HL-60 (cell line): ENCODE measurements around the gene RPSA.
A peak's percentile ranks its signal among the peaks of the same experiment; 100 is the strongest.

Experiments
- DNase-seq, 2 experiments: peaks; one replicate each; pipeline ENCODE4 v3.0.0-alpha.2; 2010 to 2020; ENCODE audit warnings: low read depth in 1 of 2, low spot score in 1 of 2
- H3K27ac ChIP-seq: fragments of 250-450 bp; sonication (Bioruptor Pico); replicated peaks from 2 replicates; pipeline ENCODE4 v1.5.1; 2020; ENCODE audit warnings: mild to moderate bottlenecking, moderate library complexity
- H3K27me3 ChIP-seq: fragments of 250-450 bp; sonication (Bioruptor Pico); 2 replicates; pipeline ENCODE4 v1.5.1; 2021; ENCODE audit warnings: mild to moderate bottlenecking, moderate library complexity; ENCODE audit not compliant: insufficient read depth, poor library complexity, severe bottlenecking
- H3K4me3 ChIP-seq: replicated peaks from 2 replicates; pipeline ENCODE4 v1.5.1; 2011; ENCODE audit warnings: mild to moderate bottlenecking, control low read depth, low read length; ENCODE audit not compliant: insufficient read depth
- GABPA ChIP-seq: IDR thresholded peaks from 2 replicates; pipeline ENCODE4 v1.6.1; 2012; ENCODE audit warnings: low read depth
- POLR2AphosphoS5 ChIP-seq: IDR thresholded peaks from 2 replicates; pipeline ENCODE4 v1.6.1; 2012; ENCODE audit warnings: low read depth
- SPI1 ChIP-seq: IDR thresholded peaks from 2 replicates; pipeline ENCODE4 v1.6.1; 2012; ENCODE audit warnings: low read depth, mild to moderate bottlenecking, borderline replicate concordance
- TF ChIP-seq, protein P1 (sequence below): IDR thresholded peaks from one replicate; pipeline ENCODE4 v1.5.1; 2011; ENCODE audit warnings: low read length, control low read depth, inconsistent platforms; ENCODE audit not compliant: insufficient read depth
- TF ChIP-seq, protein P2 (sequence below): IDR thresholded peaks from 2 replicates; pipeline ENCODE4 v1.6.1; 2012; ENCODE audit warnings: low read depth; ENCODE audit not compliant: insufficient replicate concordance

RPSA gene

DNA sequence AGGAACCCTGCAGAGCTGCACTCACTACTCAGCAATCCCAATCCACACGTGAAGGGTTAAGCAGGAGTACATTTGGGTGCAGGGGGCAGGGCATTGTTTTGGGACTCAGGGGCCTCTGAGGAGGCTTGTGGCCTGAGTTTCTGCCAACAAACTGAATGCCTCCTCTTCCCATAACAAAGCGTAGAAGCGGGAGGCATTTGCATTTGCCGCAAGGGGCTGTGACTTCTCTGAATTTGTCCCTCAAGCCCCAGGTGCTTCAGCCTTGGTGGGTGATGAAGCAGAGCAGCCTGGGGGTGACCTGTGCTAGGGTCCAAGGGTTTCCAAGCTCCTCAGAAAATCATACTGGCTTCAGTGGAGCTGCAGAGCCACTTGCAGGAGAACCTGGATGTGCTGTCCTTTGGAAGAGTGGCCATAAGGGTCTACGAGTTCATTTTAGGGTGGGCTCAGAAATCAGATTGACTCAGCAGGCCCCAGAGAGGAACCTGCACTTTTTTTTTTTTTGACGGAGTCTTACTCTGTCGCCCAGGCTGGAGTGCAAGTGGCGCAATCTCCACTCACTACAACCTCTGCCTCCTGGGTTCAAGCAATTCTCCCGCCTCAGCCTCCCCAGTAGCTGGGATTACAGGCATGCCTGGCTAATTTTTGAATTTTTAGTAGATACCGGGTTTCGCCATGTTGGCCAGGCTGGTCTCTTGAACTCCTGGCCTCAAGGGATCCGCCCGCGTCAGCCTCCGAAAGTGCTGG is 1.4 kb upstream of the RPSA start:
- peak in 1 of 2 experiments; percentile 47 for DNase-seq
- Histone ChIP-seq H3K27me3 (no peaks in the 10 kb centered on the region), H3K4me3 (no peak overlapping the region), H3K27ac (peak overlapping the region; percentile 15; the same call in 1 of the 2 replicates)
- TF ChIP-seq SPI1, result peak; percentile 3; the same call in 1 of the 2 replicates
- no peak for TF ChIP-seq POLR2AphosphoS5

DNA sequence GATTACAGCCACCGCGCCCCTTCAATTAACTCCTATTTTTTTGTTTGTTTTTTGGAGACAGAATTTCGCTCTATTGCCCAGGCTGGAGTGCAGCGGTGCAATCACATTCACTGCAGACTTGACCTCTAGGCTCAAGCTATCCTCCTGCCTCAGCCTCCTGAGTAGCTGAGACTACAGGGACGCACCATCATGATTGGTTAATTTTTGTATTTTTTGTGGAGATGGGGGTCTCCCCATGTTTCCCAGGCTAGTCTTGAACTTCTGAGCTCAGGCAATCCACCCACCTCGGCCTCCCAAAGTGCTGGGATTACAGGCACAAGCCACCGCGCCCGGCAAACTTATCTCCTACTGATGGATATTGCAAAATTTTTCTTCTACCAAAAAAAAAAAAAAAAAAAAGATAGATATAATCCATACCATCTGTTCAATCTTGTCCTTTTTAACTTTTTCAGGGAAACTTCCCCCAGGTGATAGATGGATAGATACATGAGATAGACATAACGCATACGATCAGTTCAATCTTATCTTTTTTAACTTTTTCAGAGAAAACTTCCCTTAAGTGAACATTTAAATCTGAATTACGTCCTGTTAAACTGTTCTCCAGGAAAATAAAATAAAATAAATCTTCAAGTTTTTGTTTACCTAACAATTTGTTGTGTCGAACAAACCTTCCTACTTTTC is 693 bp upstream of the RPSA start:
- TF ChIP-seq SPI1, result no peak
- TF ChIP-seq GABPA, result no peak
- TF ChIP-seq POLR2AphosphoS5, result no peak
- TF ChIP-seq, protein P1, sequence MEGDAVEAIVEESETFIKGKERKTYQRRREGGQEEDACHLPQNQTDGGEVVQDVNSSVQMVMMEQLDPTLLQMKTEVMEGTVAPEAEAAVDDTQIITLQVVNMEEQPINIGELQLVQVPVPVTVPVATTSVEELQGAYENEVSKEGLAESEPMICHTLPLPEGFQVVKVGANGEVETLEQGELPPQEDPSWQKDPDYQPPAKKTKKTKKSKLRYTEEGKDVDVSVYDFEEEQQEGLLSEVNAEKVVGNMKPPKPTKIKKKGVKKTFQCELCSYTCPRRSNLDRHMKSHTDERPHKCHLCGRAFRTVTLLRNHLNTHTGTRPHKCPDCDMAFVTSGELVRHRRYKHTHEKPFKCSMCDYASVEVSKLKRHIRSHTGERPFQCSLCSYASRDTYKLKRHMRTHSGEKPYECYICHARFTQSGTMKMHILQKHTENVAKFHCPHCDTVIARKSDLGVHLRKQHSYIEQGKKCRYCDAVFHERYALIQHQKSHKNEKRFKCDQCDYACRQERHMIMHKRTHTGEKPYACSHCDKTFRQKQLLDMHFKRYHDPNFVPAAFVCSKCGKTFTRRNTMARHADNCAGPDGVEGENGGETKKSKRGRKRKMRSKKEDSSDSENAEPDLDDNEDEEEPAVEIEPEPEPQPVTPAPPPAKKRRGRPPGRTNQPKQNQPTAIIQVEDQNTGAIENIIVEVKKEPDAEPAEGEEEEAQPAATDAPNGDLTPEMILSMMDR, result no peak
- TF ChIP-seq, protein P2, sequence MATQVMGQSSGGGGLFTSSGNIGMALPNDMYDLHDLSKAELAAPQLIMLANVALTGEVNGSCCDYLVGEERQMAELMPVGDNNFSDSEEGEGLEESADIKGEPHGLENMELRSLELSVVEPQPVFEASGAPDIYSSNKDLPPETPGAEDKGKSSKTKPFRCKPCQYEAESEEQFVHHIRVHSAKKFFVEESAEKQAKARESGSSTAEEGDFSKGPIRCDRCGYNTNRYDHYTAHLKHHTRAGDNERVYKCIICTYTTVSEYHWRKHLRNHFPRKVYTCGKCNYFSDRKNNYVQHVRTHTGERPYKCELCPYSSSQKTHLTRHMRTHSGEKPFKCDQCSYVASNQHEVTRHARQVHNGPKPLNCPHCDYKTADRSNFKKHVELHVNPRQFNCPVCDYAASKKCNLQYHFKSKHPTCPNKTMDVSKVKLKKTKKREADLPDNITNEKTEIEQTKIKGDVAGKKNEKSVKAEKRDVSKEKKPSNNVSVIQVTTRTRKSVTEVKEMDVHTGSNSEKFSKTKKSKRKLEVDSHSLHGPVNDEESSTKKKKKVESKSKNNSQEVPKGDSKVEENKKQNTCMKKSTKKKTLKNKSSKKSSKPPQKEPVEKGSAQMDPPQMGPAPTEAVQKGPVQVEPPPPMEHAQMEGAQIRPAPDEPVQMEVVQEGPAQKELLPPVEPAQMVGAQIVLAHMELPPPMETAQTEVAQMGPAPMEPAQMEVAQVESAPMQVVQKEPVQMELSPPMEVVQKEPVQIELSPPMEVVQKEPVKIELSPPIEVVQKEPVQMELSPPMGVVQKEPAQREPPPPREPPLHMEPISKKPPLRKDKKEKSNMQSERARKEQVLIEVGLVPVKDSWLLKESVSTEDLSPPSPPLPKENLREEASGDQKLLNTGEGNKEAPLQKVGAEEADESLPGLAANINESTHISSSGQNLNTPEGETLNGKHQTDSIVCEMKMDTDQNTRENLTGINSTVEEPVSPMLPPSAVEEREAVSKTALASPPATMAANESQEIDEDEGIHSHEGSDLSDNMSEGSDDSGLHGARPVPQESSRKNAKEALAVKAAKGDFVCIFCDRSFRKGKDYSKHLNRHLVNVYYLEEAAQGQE, result no peak
- no peaks in the 10 kb centered on the region for H3K27me3 ChIP-seq
- peak overlapping the region; percentile 75 for H3K4me3 ChIP-seq
- H3K27ac ChIP-seq, result peak overlapping the region; percentile 94
- no peak for DNase-seq

DNA sequence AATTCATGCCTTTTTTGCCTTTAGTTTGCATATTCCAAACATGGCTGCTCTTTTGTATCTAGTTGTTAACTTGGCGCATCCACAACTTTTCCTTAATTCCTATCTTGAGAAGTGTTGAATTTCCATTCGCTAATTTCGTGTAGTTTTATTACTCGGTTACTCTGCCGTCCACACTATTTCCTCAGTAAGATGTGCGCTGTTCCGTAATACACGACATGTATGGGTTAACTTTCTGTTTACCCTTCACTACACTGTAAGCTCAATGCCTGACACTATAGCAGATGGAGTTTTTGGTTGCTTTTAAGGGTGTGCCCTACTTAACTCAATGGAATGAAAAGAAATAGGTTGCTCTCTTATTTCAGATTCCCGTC is 724 bp downstream of the RPSA start:
- Histone ChIP-seq H3K27me3 (no peaks in the 10 kb centered on the region), H3K4me3 (peak overlapping the region; percentile 75), H3K27ac (peak overlapping the region; percentile 94)
- peak in 1 of 2 experiments; percentile 46 for DNase-seq
- TF ChIP-seq, protein P1, result no peak
- TF ChIP-seq, protein P2, result no peak
- no peak for TF ChIP-seq POLR2AphosphoS5
- no peak for TF ChIP-seq SPI1
- TF ChIP-seq GABPA, result no peak

DNA sequence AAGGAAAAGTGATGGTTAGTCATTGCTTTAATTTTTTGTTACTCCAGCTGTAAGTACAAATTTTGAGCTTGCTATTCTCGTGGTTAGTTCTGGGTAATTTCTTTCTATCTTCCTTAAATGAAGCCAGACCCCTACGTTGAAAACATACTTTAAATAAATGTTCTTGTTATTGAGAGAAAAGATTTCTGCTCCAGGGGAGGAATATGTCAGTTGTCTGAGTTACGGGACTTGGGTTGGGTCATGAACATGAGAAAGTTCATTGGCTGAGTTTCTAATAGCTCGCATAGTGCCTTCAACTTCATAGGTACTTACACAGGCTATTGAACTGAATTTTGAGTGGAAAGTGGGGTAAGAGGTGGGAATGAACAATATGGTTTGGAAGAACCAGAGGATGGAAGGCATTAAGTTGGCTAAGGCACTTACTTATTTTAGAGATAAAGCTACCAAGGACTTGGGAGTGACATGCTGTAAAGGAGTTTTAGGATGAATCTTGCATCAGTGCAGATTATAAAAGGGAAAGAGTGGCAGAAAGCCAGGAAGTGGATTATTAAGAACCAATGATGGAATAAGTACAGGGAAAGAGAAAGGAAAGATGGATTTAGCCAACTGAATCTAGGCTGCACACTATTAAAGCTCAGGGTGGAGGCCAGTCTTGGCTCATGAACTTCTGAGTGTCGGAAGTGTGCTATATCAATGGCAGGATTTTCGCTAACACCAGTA is 1.4 kb downstream of the RPSA start:
- TF ChIP-seq SPI1 (no peak), POLR2AphosphoS5 (no peak)
- TF ChIP-seq, protein P2, result no peak
- TF ChIP-seq, protein P1, result no peak
- peak in 1 of 2 experiments; percentile 38 for DNase-seq
- no peaks in the 10 kb centered on the region for H3K27me3 ChIP-seq
- H3K4me3 ChIP-seq, result peak overlapping the region; percentile 75
- H3K27ac ChIP-seq, result peak overlapping the region; percentile 94
